Lower leg skin (tissue), 3 donors: ENCODE results near the gene COPZ1.

Source experiments
- POLR2A ChIP-seq, 2 donors: fragments of 450-650 bp; IDR thresholded peaks; one replicate each; pipeline ENCODE4 v1.6.1; 2016 to 2017; ENCODE audit warnings: antibody characterized with exemption in 2 of 2, mild to moderate bottlenecking in 1 of 2, moderate library complexity in 1 of 2
- TF ChIP-seq, protein P1 (sequence below), 3 donors: fragments of 450-650 bp; IDR thresholded peaks; one replicate each; pipeline ENCODE4 v1.5.1; 2016; ENCODE audit warnings: antibody characterized with exemption in 3 of 3, mild to moderate bottlenecking in 3 of 3, moderate library complexity in 2 of 3

DNA sequence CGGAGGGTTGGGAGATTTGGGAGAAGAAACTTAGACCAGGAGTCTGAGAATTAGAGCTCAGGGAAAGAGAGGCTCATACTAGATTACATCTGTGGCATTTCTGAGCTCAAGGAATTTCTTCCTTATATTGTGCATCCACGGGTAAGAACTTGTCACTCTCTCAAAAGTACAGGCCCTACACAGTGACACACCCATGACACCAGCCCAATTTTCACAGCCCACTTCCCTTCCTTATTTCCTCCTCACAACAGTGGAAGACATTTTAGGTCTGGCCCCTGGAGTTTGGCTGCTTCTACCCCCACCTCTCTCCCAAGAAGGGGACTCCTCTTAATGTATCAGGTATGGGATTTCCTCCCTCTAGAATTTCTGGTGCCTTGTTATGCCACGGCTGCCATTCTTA is 68.8 kb downstream of the COPZ1 start:
- no peak for TF ChIP-seq POLR2A (IDR thresholded peaks at IDR 0.05)
- TF ChIP-seq, protein P1, sequence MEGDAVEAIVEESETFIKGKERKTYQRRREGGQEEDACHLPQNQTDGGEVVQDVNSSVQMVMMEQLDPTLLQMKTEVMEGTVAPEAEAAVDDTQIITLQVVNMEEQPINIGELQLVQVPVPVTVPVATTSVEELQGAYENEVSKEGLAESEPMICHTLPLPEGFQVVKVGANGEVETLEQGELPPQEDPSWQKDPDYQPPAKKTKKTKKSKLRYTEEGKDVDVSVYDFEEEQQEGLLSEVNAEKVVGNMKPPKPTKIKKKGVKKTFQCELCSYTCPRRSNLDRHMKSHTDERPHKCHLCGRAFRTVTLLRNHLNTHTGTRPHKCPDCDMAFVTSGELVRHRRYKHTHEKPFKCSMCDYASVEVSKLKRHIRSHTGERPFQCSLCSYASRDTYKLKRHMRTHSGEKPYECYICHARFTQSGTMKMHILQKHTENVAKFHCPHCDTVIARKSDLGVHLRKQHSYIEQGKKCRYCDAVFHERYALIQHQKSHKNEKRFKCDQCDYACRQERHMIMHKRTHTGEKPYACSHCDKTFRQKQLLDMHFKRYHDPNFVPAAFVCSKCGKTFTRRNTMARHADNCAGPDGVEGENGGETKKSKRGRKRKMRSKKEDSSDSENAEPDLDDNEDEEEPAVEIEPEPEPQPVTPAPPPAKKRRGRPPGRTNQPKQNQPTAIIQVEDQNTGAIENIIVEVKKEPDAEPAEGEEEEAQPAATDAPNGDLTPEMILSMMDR (IDR thresholded peaks at IDR 0.05) = no peak
